Measurements from ENCODE around the gene KCTD1. TPM values are rescaled to one million over a fixed set of nuclear protein-coding genes. Genes with fewer than 3 reads are reported as not detected.

The KCTD1 gene
- total RNA-seq, 1 experiment from 2014 or later: 22.6 TPM

- DNase-seq (ENCODE audit: low read depth): peak; percentile 77
Observed at GRCh38 chr18:26429535-26430226, 118.7 kb downstream of the KCTD1 start.

GRCh38 chr18:26425148-26425531 lies 123.2 kb downstream of the KCTD1 start:
- no peak for DNase-seq (ENCODE audit: low read depth)

GRCh38 chr18:26424428-26425147 lies 123.8 kb downstream of the KCTD1 start:
- no peak for DNase-seq (ENCODE audit: low read depth)

GRCh38 chr18:26422472-26423162 lies 125.7 kb downstream of the KCTD1 start:
- no peak for DNase-seq (ENCODE audit: low read depth)

GRCh38 chr18:26421931-26422330 lies 126.4 kb downstream of the KCTD1 start:
- no peak for DNase-seq (ENCODE audit: low read depth)

GRCh38 chr18:26421503-26421902 lies 126.8 kb downstream of the KCTD1 start:
- DNase-seq (ENCODE audit: low read depth): no peak

GRCh38 chr18:26419746-26420145 lies 128.6 kb downstream of the KCTD1 start:
- no peak for DNase-seq (ENCODE audit: low read depth)

GRCh38 chr18:26418225-26418624 lies 130.1 kb downstream of the KCTD1 start:
- no peak for DNase-seq (ENCODE audit: low read depth)

GRCh38 chr18:26417190-26417589 lies 131.2 kb downstream of the KCTD1 start:
- no peak for DNase-seq (ENCODE audit: low read depth)

- DNase-seq (ENCODE audit: low read depth): no peak
Observed at GRCh38 chr18:26416652-26417150, 131.7 kb downstream of the KCTD1 start.

GRCh38 chr18:26415631-26416030 lies 132.7 kb downstream of the KCTD1 start:
- DNase-seq (ENCODE audit: low read depth): no peak

- DNase-seq (ENCODE audit: low read depth): no peak
Observed at GRCh38 chr18:26414901-26415440, 133.4 kb downstream of the KCTD1 start.

- DNase-seq (ENCODE audit: low read depth): no peak
Observed at GRCh38 chr18:26409091-26409490, 139.3 kb downstream of the KCTD1 start.

- DNase-seq (ENCODE audit: low read depth): no peak
Observed at GRCh38 chr18:26407736-26408601, 140.4 kb downstream of the KCTD1 start.

GRCh38 chr18:26406854-26407517 lies 141.4 kb downstream of the KCTD1 start:
- DNase-seq (ENCODE audit: low read depth): no peak

GRCh38 chr18:26406324-26406723 lies 142.0 kb downstream of the KCTD1 start:
- no peak for DNase-seq (ENCODE audit: low read depth)

GRCh38 chr18:26405190-26405801 lies 143.1 kb downstream of the KCTD1 start:
- peak; percentile 37 for DNase-seq (ENCODE audit: low read depth)
